Type B pancreatic cell (in vitro differentiated cells): ENCODE results near the gene ALX4. TPM values are rescaled to one million over a fixed set of nuclear protein-coding genes. Genes with fewer than 3 reads are reported as not detected.

Experiments
- DNase-seq: peaks from one replicate; pipeline ENCODE4 v3.0.0; 2021; ENCODE audit warnings: mixed read lengths; ENCODE audit not compliant: unreplicated experiment; ENCODE audit errors: extremely low spot score
- H3K27ac Mint-ChIP-seq: 2 replicates; pipeline ENCODE4 v1.8.0; 2021; ENCODE audit warnings: mild to moderate bottlenecking, mixed read lengths
- H3K27me3 Mint-ChIP-seq: 2 replicates; pipeline ENCODE4 v1.8.0; 2021; ENCODE audit warnings: mixed read lengths
- H3K36me3 Mint-ChIP-seq: 2 replicates; pipeline ENCODE4 v1.8.0; 2021; ENCODE audit warnings: mixed read lengths
- H3K4me1 Mint-ChIP-seq: one replicate; pipeline ENCODE4 v1.8.0; 2021; ENCODE audit warnings: mixed read lengths; ENCODE audit not compliant: unreplicated experiment
- H3K4me3 Mint-ChIP-seq: 2 replicates; pipeline ENCODE4 v1.8.0; 2021; ENCODE audit warnings: mild to moderate bottlenecking, mixed read lengths
- H3K9me3 Mint-ChIP-seq: 2 replicates; pipeline ENCODE4 v1.8.0; 2021; ENCODE audit warnings: mixed read lengths
- total RNA-seq: library from RNA; stranded (reverse); gene quantifications from 2 replicates; pipeline ENCODE4 v1.2.1, GENCODE V29; 2021; ENCODE audit warnings: low replicate concordance
- TF ChIP-seq, protein P1 (sequence below): fragments of 200-600 bp; sonication (generic); conservative IDR thresholded peaks from 2 replicates; pipeline ENCODE4 v1.5.0; 2021; ENCODE audit warnings: antibody characterized with exemption, mild to moderate bottlenecking

Gene ALX4
- total RNA-seq, 1 donor from 2014 or later: 11.6 TPM

- peaks cover 7% of the 10 kb centered on the region for H3K36me3 Mint-ChIP-seq
- H3K27me3 Mint-ChIP-seq: peaks cover 4% of the 10 kb centered on the region
- DNase-seq: no peak
- H3K9me3 Mint-ChIP-seq: peaks cover under 1% of the 10 kb centered on the region
- H3K27ac Mint-ChIP-seq: no peak overlapping the region
- TF ChIP-seq, protein P1, sequence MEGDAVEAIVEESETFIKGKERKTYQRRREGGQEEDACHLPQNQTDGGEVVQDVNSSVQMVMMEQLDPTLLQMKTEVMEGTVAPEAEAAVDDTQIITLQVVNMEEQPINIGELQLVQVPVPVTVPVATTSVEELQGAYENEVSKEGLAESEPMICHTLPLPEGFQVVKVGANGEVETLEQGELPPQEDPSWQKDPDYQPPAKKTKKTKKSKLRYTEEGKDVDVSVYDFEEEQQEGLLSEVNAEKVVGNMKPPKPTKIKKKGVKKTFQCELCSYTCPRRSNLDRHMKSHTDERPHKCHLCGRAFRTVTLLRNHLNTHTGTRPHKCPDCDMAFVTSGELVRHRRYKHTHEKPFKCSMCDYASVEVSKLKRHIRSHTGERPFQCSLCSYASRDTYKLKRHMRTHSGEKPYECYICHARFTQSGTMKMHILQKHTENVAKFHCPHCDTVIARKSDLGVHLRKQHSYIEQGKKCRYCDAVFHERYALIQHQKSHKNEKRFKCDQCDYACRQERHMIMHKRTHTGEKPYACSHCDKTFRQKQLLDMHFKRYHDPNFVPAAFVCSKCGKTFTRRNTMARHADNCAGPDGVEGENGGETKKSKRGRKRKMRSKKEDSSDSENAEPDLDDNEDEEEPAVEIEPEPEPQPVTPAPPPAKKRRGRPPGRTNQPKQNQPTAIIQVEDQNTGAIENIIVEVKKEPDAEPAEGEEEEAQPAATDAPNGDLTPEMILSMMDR: no peak
- peaks cover 26% of the 10 kb centered on the region for H3K4me1 Mint-ChIP-seq
- no peak overlapping the region for H3K4me3 Mint-ChIP-seq
Measured at GRCh38 chr11:44258190-44258489, 51.8 kb downstream of the ALX4 start.

DNA sequence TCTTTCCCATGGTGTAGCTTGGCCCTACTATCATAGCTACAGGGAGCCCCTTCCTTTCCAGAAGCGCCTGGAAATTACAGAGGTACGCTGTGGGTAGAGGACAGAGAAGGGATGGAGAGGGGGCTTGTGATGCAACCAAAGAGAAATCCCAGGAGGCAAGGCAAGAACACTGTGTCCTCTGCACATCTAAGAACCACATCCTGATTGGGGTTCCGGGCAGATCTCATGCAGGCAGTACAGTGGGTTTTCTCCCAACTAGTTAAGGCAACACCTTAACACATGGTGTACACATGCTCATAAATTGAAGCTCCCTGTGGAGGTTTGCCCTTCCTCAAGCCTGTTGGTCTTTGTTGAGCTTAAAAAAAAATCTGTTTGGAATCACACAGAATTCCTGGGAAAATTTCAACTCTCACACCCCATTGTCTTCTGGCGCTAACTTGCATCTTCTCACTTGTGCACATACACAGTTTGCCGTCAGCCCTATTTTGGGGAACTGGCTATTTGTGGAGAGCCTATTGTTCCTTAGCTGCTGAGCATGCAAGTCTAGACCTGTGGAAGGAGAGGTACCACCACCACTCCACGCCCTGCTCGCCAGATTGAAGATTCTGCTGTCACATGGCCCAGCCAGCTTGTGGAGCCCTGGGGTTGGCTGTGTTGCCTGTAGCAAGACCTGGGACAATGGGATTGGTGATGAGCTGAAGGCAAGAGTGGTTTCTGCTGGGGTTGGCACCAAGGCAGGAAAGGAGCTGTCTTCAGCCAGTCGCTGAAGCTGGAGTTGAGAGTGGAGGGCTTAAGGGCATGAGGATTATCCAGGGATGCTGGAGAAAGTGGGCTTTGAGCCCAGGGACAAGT is 52.4 kb downstream of the ALX4 start:
- Mint-ChIP-seq H3K4me1 (peaks cover 21% of the 10 kb centered on the region), H3K27ac (no peak overlapping the region)

GRCh38 chr11:44256673-44257291 is 53.2 kb downstream of the ALX4 start:
- Mint-ChIP-seq H3K9me3 (peaks cover 14% of the 10 kb centered on the region), H3K4me3 (no peak overlapping the region), H3K27ac (no peak overlapping the region), H3K36me3 (peaks cover 20% of the 10 kb centered on the region), H3K27me3 (no peaks in the 10 kb centered on the region), H3K4me1 (peaks cover 21% of the 10 kb centered on the region)
- TF ChIP-seq, protein P1: no peak
- no peak for DNase-seq

More for the DNA sequence above, 52.4 kb downstream of the ALX4 start:
- Mint-ChIP-seq H3K36me3 (peaks cover 13% of the 10 kb centered on the region), H3K27me3 (peaks cover under 1% of the 10 kb centered on the region), H3K4me3 (no peak overlapping the region), H3K9me3 (peaks cover 6% of the 10 kb centered on the region)
- TF ChIP-seq, protein P1: no peak
- no peak for DNase-seq

DNA sequence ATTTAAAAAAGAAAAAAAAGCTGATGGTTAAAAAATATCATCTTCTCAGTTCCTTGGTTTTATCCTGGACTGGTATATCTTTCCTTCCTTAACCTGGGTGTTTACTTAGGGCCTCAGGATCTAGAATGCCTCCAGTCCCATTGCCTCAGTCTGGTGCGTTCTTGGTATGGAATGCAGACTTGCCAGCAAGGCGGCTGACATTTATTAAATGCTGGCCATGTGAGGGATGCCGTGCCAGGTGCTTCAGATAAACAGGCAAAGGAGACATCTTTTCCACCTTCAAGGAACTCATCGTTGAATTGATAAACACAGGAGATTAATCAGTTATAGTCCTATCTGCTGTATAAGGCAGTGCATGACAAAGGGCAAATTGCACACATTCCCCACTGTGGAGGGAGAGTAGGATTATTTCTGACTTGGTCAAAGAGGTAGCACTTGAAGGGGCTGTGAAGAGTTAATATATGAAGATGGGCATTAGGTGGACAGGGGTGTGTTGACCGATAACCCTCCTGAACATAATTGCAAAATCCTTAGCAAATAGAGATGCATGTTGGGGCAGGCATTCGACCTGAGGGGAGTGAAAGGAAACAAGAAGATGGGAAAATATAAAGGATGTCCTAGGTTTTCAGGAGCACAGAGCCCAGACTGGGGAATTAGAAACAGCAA is 54.4 kb downstream of the ALX4 start:
- Mint-ChIP-seq H3K9me3 (peaks cover 16% of the 10 kb centered on the region), H3K27me3 (no peaks in the 10 kb centered on the region), H3K27ac (no peak overlapping the region), H3K36me3 (peaks cover 28% of the 10 kb centered on the region), H3K4me3 (no peak overlapping the region), H3K4me1 (peaks cover 17% of the 10 kb centered on the region)
- TF ChIP-seq, protein P1: no peak
- DNase-seq: no peak

DNA sequence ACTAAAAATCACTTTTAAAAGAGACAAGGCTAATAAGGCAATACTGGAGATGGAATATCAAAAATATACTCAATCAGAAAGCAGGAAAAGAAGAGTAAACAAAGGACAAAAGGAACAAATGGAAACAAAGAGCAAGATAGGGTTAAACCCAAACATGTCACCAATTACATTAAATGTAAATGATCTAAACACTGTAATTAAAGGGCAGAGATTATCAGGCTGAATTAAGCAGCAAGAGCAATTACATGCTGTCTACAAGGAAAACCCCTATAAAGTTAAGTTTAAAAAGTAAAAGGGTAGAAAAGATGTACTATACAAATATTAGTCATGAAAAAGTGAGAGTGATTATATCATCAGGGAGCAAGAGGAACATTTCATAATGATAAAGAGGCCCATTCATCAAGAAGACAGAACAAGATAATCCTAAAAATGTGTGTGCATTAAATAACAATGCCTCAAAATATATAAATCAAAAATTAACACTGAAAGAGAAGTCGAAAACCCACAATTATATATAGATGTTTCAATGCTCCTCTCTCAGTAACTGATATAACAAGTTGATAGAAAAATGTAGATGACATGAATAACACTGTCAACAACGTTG is 56.8 kb downstream of the ALX4 start:
- TF ChIP-seq, protein P1: no peak
- peaks cover 7% of the 10 kb centered on the region for H3K4me1 Mint-ChIP-seq
- no peak overlapping the region for H3K27ac Mint-ChIP-seq
- no peak overlapping the region for H3K4me3 Mint-ChIP-seq
- peaks cover 43% of the 10 kb centered on the region for H3K36me3 Mint-ChIP-seq
- no peak for DNase-seq
- no peaks in the 10 kb centered on the region for H3K27me3 Mint-ChIP-seq
- peaks cover 16% of the 10 kb centered on the region for H3K9me3 Mint-ChIP-seq
